Lung (tissue), 12 donors: Measurements from ENCODE around the gene B4GALT5. TPM values are rescaled to one million over a fixed set of nuclear protein-coding genes. Genes with fewer than 3 reads are reported as not detected.
"Not testable (repeated sequence)": the region's sequence is repeated elsewhere in the genome, so short reads cannot be mapped to it uniquely, and the experiment has no call there.

Experiments
- ATAC-seq: fragments of 200-7000 bp; cut with Tn5 transposase; one replicate; pipeline ENCODE4 v1.9.1; 2020; ENCODE audit warnings: moderate number of reproducible peaks; ENCODE audit not compliant: insufficient read depth, low FRiP score
- DNase-seq, 3 donors: peaks; one replicate each; pipeline ENCODE4 v3.0.0-alpha.2; 2013 to 2017
- H3K27ac ChIP-seq, 2 donors: one replicate each; pipeline ENCODE4 v1.5.1; 2013; ENCODE audit warnings: mild to moderate bottlenecking in 2 of 2, moderate library complexity in 2 of 2, control low read depth in 1 of 2, inconsistent platforms in 1 of 2, low read depth in 1 of 2, low read length in 1 of 2
- H3K27me3 ChIP-seq, 3 donors: one replicate each; pipeline ENCODE4 v1.5.1; 2013; ENCODE audit warnings: low read length in 2 of 3; ENCODE audit not compliant: control insufficient read depth in 3 of 3, insufficient read depth in 3 of 3
- H3K36me3 ChIP-seq, 4 donors: one replicate each; pipeline ENCODE4 v1.5.1; 2013; ENCODE audit warnings: low read length in 4 of 4, mild to moderate bottlenecking in 1 of 4, moderate library complexity in 1 of 4; ENCODE audit not compliant: control insufficient read depth in 4 of 4, insufficient read depth in 4 of 4
- H3K4me1 ChIP-seq, 5 donors: one replicate each; pipeline ENCODE4 v1.5.1; 2013; ENCODE audit warnings: low read length in 5 of 5, mild to moderate bottlenecking in 2 of 5, moderate library complexity in 1 of 5; ENCODE audit not compliant: control insufficient read depth in 5 of 5, insufficient read depth in 5 of 5
- H3K4me3 ChIP-seq: one replicate; pipeline ENCODE4 v1.5.1; 2013; ENCODE audit warnings: mild to moderate bottlenecking, control low read depth, moderate library complexity
- H3K9ac ChIP-seq, 2 donors: one replicate each; pipeline ENCODE4 v1.5.1; 2013; ENCODE audit warnings: low read length in 2 of 2, control low read depth in 1 of 2; ENCODE audit not compliant: insufficient read depth in 1 of 2
- H3K9me3 ChIP-seq, 4 donors: one replicate each; pipeline ENCODE4 v1.5.1; 2013; ENCODE audit warnings: low read length in 3 of 4, mild to moderate bottlenecking in 1 of 4, moderate library complexity in 1 of 4; ENCODE audit not compliant: control insufficient read depth in 4 of 4, insufficient read depth in 3 of 4
- WGBS, 2 donors: extraction: QIAGEN DNeasy Blood & Tissue Kit; methylation state at CpG; one replicate each; pipeline ENCODE4 v1.1.7; 2013; 5-methylcytosine and 5-hydroxymethylcytosine counted together
- polyA plus RNA-seq, 2 donors: library from polyadenylated mRNA; stranded (reverse); fragments of 200-250 nt; gene quantifications; one replicate each; pipeline ENCODE4 v1.2.1, GENCODE V29; 2013
- total RNA-seq, 2 donors: library from RNA; depleted of rRNA in 1 of 2; stranded (reverse); fragments of >200 nt in 1 of 2; gene quantifications; one replicate each; pipeline ENCODE4 v1.2.1, GENCODE V29; 2014 to 2021
- TF ChIP-seq, protein P1 (sequence below): IDR thresholded peaks from 2 replicates; pipeline ENCODE4 v1.5.1; 2012; ENCODE audit warnings: mild to moderate bottlenecking; ENCODE audit errors: control extremely low read depth, extremely low read depth
- donor health status: control.
- donor health status: control.
- donor health status: Bipolar disorder and iron deficiency.
- donor health status: healthy.
- donor health status: DM: yes; HTN: yes; CAD: no.

Gene B4GALT5
- total and polyA plus RNA-seq, 4 donors, result 13.9 to 56.7 (median 41.9) TPM

DNA sequence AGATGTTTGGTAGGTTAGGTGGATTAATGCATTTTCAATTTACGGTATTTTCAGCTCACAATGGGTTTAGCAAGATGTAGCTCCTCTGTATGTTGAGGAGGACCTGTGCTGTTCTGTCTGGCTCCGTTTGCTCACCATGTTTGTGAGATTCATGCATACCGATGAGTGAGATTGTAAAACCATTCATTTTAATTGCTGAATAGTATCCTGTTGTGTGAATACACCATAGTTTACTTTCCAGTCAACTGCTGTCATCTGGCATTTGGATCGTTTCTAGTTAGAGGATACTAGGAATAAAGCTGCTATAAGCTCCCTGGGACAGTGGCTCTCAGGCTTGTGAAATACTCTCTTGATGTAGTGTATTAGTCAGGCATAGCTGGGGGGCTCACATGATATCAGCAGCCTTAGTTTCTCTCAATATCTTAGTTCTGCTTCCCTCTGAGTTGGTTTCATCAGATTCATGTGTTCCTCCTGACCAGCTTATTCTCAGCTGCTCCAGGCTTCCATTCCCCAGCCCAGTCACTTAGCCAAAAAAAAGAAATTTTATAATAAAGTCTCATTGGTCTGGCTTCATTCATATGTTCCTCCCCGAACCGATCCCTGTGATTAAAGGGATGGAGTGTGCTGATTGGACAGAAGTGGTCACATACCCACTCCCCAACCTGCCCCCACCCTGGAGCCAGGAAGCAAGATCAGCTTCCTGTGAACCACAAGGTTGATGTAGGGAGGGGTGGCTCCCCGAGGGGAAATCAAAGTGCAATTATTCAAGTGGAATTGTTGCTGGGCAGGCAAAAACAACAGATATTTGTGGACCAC is 10.9 kb upstream of the B4GALT5 start:
- WGBS, 2 donors, result 28 to 32% methylated on average over 7 of the region's 7 CpGs
- no peak overlapping the region for H3K9ac ChIP-seq
- H3K36me3 ChIP-seq, result no peaks in the 10 kb centered on the region
- ATAC-seq (no peak), DNase-seq (peak; percentile 27 to 56 (median 30))
- no peak overlapping the region for H3K4me3 ChIP-seq
- H3K9me3 ChIP-seq, result no peaks in the 10 kb centered on the region
- TF ChIP-seq, protein P1, sequence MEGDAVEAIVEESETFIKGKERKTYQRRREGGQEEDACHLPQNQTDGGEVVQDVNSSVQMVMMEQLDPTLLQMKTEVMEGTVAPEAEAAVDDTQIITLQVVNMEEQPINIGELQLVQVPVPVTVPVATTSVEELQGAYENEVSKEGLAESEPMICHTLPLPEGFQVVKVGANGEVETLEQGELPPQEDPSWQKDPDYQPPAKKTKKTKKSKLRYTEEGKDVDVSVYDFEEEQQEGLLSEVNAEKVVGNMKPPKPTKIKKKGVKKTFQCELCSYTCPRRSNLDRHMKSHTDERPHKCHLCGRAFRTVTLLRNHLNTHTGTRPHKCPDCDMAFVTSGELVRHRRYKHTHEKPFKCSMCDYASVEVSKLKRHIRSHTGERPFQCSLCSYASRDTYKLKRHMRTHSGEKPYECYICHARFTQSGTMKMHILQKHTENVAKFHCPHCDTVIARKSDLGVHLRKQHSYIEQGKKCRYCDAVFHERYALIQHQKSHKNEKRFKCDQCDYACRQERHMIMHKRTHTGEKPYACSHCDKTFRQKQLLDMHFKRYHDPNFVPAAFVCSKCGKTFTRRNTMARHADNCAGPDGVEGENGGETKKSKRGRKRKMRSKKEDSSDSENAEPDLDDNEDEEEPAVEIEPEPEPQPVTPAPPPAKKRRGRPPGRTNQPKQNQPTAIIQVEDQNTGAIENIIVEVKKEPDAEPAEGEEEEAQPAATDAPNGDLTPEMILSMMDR, result no peak
- H3K4me1 ChIP-seq, result peaks cover 0 to 5% (median 0%) of the 10 kb centered on the region in 5 donors
- no peaks in the 10 kb centered on the region for H3K27me3 ChIP-seq
- H3K27ac ChIP-seq, result peak overlapping the region; percentile 39 to 70

DNA sequence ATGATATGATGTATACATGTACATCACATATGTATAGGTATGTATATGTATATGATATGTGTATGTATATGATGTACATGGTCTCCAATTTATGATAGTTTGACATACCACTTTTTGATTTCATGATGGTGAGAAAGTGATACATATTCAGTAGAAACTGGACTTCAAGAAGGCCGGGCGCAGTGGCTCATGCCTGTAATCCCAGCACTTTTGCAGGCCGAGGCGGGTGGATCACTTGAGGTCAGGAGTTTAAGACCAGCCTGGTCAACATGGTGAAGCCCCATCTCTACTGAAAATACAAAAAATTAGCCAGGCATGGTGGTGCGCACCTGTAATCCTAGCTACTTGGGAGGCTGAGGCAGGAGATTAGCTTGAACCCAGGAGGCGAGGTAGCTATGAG is 10.1 kb upstream of the B4GALT5 start:
- ATAC-seq, H3K4me3 ChIP-seq, DNase-seq, H3K9ac ChIP-seq, H3K27me3 ChIP-seq, H3K9me3 ChIP-seq, H3K36me3 ChIP-seq, H3K27ac ChIP-seq, H3K4me1 ChIP-seq: not testable (repeated sequence)
- WGBS, 2 donors, result 95 to 100% methylated on average over 6 of the region's 6 CpGs

GRCh38 chr20:49721326-49721725 is 7.6 kb upstream of the B4GALT5 start:
- H3K4me3 ChIP-seq, H3K9ac ChIP-seq, DNase-seq, H3K27ac ChIP-seq, H3K36me3 ChIP-seq, ATAC-seq, H3K27me3 ChIP-seq, H3K4me1 ChIP-seq, H3K9me3 ChIP-seq: not testable (repeated sequence)
- 96% methylated on average over 12 of the region's 12 CpGs for WGBS, 2 donors

DNA sequence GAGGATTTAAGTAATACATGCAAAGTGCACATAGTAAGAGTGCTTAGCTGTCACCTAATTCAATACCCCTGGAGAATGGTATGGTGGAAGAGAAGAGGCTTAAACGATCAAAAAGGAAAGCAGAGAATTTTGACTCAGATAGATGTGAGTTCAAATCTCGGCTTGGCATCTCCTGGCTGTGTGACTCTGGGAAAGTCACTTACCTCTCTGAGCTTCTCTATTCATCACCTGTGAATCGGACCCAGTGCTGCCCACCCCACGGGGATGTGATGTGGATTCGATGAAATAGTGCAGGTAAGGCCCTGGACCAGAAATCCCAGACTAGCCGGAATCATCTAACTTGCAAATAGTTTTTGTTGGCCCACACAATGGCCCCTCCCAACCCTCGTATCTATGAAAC is 1.8 kb upstream of the B4GALT5 start:
- H3K9me3 ChIP-seq, result no peaks in the 10 kb centered on the region
- 96 to 97% methylated on average over 7 of the region's 7 CpGs for WGBS, 2 donors
- no peak overlapping the region for H3K27ac ChIP-seq
- H3K9ac ChIP-seq, result no peak overlapping the region
- H3K4me1 ChIP-seq, result peaks cover 3 to 17% (median 4%) of the 10 kb centered on the region in 5 donors
- no peak overlapping the region for H3K4me3 ChIP-seq
- no peak for DNase-seq
- TF ChIP-seq, protein P1, result no peak
- no peaks in the 10 kb centered on the region for H3K27me3 ChIP-seq
- H3K36me3 ChIP-seq, result peaks cover 0 to 2% (median 0%) of the 10 kb centered on the region in 4 donors
- no peak for ATAC-seq
